B cell (primary cell): ENCODE data around the gene MED12L. TPM values are rescaled to one million over a fixed set of nuclear protein-coding genes. Genes with fewer than 3 reads are reported as not detected.
A peak's percentile ranks its signal among the peaks of the same experiment; 100 is the strongest.

Source experiments
- ATAC-seq: fragments of 200-7000 bp; cut with Tn5 transposase; one replicate; pipeline ENCODE4 v1.10.0; 2021; ENCODE audit warnings: low read depth, mild to moderate bottlenecking, moderate number of reproducible peaks, moderate library complexity
- CTCF ChIA-PET: fragments of 350-600 bp; sonication (Branson Sonifier 250); formaldehyde crosslinking; loops from one replicate; lab custom pipeline; 2021; ENCODE audit warnings: antibody characterized with exemption, inconsistent platforms; lab: Charles Lee
- POLR2A ChIA-PET: fragments of 350-600 bp; sonication (Branson Sonifier 250); formaldehyde crosslinking; loops from one replicate; lab custom pipeline; 2021; ENCODE audit warnings: antibody characterized with exemption; lab: Charles Lee
- DNase-seq: peaks from one replicate; pipeline ENCODE4 v3.0.0; 2013
- H2AFZ ChIP-seq: 2 replicates; pipeline ENCODE4 v1.6.1; 2012; ENCODE audit warnings: mild to moderate bottlenecking, low read depth, low read length; ENCODE audit not compliant: insufficient read depth, poor library complexity, severe bottlenecking
- H3K27ac ChIP-seq, 2 donors: 1 replicate in 1 of 2; 2 replicates in 1 of 2; pipeline ENCODE4 v1.5.1; 2012 to 2013; ENCODE audit warnings: low read length in 2 of 2, mild to moderate bottlenecking in 2 of 2, moderate library complexity in 1 of 2
- H3K27me3 ChIP-seq, 4 experiments: fragments of 200-600 bp in 1 of 4; sonication (generic) in 1 of 4; replicated peaks in 1 of 4; 1 replicate in 2 of 4; 2 replicates in 2 of 4; pipeline versions ENCODE4 v1.6.1 to v1.7.0; 2013 to 2016; ENCODE audit warnings: low read length in 3 of 4, mild to moderate bottlenecking in 2 of 4, mixed read lengths in 1 of 4, moderate library complexity in 1 of 4; ENCODE audit not compliant: insufficient read depth in 4 of 4, control insufficient read depth in 3 of 4; ENCODE audit errors: control extremely low read depth in 1 of 4
- H3K36me3 ChIP-seq, 2 experiments: replicated peaks in 1 of 2; 1 replicate in 1 of 2; 2 replicates in 1 of 2; pipeline versions ENCODE4 v1.6.1 to v1.7.1; 2013; ENCODE audit warnings: low read length in 1 of 2; ENCODE audit not compliant: insufficient read depth in 2 of 2, control insufficient read depth in 1 of 2; ENCODE audit errors: control extremely low read depth in 1 of 2, extremely low read depth in 1 of 2
- H3K4me1 ChIP-seq, 2 donors: fragments of 200-600 bp in 1 of 2; sonication (generic) in 1 of 2; 1 replicate in 1 of 2; 2 replicates in 1 of 2; pipeline versions ENCODE4 v1.5.1 to v1.6.1; 2013 to 2017; ENCODE audit warnings: low read length in 2 of 2; ENCODE audit not compliant: control insufficient read depth in 2 of 2, insufficient read depth in 2 of 2
- H3K4me2 ChIP-seq: replicated peaks from 2 replicates; pipeline ENCODE3; 2012; ENCODE audit warnings: mild to moderate bottlenecking, low read depth, low read length; ENCODE audit not compliant: poor library complexity, severe bottlenecking
- H3K4me3 ChIP-seq, 5 experiments: fragments of 200-600 bp in 1 of 5; sonication (generic) in 1 of 5; 1 replicate in 3 of 5; 2 replicates in 2 of 5; pipeline versions ENCODE4 v1.5.1 to v1.7.0; 2011 to 2016; ENCODE audit warnings: low read length in 4 of 5, mild to moderate bottlenecking in 4 of 5, low read depth in 2 of 5, control low read depth in 1 of 5, moderate library complexity in 1 of 5; ENCODE audit not compliant: insufficient read depth in 1 of 5; ENCODE audit errors: control extremely low read depth in 1 of 5, extremely low read depth in 1 of 5
- H3K79me2 ChIP-seq: fragments of 200-600 bp; sonication (generic); one replicate; pipeline ENCODE4 v1.6.0; 2016; ENCODE audit warnings: low read length; ENCODE audit not compliant: control insufficient read depth, insufficient read depth
- H3K9ac ChIP-seq: fragments of 200-600 bp; sonication (generic); 2 replicates; pipeline ENCODE4 v1.6.1; 2017; ENCODE audit warnings: mild to moderate bottlenecking, low read length, moderate library complexity
- H3K9me3 ChIP-seq, 3 donors: one replicate each; pipeline versions ENCODE4 v1.6.1 to v1.7.1; 2013; ENCODE audit warnings: low read length in 2 of 3; ENCODE audit not compliant: control insufficient read depth in 2 of 3, insufficient read depth in 1 of 3; ENCODE audit errors: control extremely low read depth in 1 of 3
- H4K20me1 ChIP-seq: 2 replicates; pipeline ENCODE4 v1.6.0; 2012; ENCODE audit warnings: mild to moderate bottlenecking, low read length; ENCODE audit not compliant: insufficient read depth, control insufficient read depth, poor library complexity, severe bottlenecking
- H3K27ac Mint-ChIP-seq: one replicate; pipeline ENCODE4 v1.8.0; 2021; ENCODE audit warnings: mixed read lengths
- H3K27me3 Mint-ChIP-seq: one replicate; pipeline ENCODE4 v1.8.0; 2021; ENCODE audit warnings: mixed read lengths
- H3K4me1 Mint-ChIP-seq: one replicate; pipeline ENCODE4 v1.8.0; 2021; ENCODE audit warnings: mixed read lengths
- H3K4me3 Mint-ChIP-seq: one replicate; pipeline ENCODE4 v1.8.0; 2021; ENCODE audit warnings: mixed read lengths
- H3K9me3 Mint-ChIP-seq: one replicate; pipeline ENCODE4 v1.8.0; 2022; ENCODE audit warnings: mixed read lengths; ENCODE audit not compliant: insufficient read depth
- CTCF ChIP-seq: fragments of 200-600 bp; IDR thresholded peaks from one replicate; pipeline ENCODE4 v1.8.0; 2022; ENCODE audit warnings: antibody characterized with exemption, mild to moderate bottlenecking
- EZH2 ChIP-seq: IDR thresholded peaks from 2 replicates; pipeline ENCODE4 v1.6.1; 2012; ENCODE audit warnings: borderline replicate concordance, low read depth, mild to moderate bottlenecking, moderate library complexity, low read length; ENCODE audit not compliant: insufficient read depth, poor library complexity, severe bottlenecking
- WGBS: methylation state at CpG from one replicate; pipeline ENCODE4 v1.1.5; 2013; ENCODE audit warnings: missing lambda C conversion rate; ENCODE audit not compliant: insufficient coverage; 5-methylcytosine and 5-hydroxymethylcytosine counted together
- intact Hi-C: fragments of 100-400 bp; cut with micrococcal nuclease; formaldehyde crosslinking; loops from one replicate; pipeline ENCODE4 v1.10.0; 2022
- polyA plus RNA-seq: library from polyadenylated mRNA; depleted of rRNA; stranded (reverse); fragments of >200 nt; gene quantifications from 2 replicates; pipeline ENCODE4 v1.2.3, GENCODE V29; 2012
- total RNA-seq, 2 donors: library from RNA; stranded (reverse); fragments of 120-200 nt in 1 of 2; gene quantifications; 1 replicate in 1 of 2; 2 replicates in 1 of 2; pipeline versions ENCODE4 v1.2.3 to v1.2.4, GENCODE V29; 2013 to 2022

Gene MED12L
- total and polyA plus RNA-seq, 2 donors (not counting 1 experiment from before 2014, with no cell fraction given), result 0.07 to 0.30 TPM

- POLR2A ChIA-PET, result no interaction called here
- no peaks in the 10 kb centered on the region for H3K27me3 ChIP-seq
- H3K9ac ChIP-seq, result no peak overlapping the region
- no peak for TF ChIP-seq EZH2
- no peak for TF ChIP-seq CTCF
- Mint-ChIP-seq H3K4me3 (no peak overlapping the region), H3K4me1 (peaks cover 37% of the 10 kb centered on the region), H3K27me3 (no peaks in the 10 kb centered on the region), H3K9me3 (no peaks in the 10 kb centered on the region), H3K27ac (peak overlapping the region; percentile 47)
- no peaks in the 10 kb centered on the region for H3K36me3 ChIP-seq
- DNase-seq (no peak), ATAC-seq (no peak)
- H3K27ac ChIP-seq, result no peak overlapping the region
- no peak overlapping the region for H2AFZ ChIP-seq
- CTCF ChIA-PET, result interaction anchor here (1.2 to 2.0 kb wide), 3 partner anchors 8 to 200 kb away, joined by 3 to 8 read pairs (median 8); no protein-coding TSS in a partner anchor
- no peak overlapping the region for H3K4me3 ChIP-seq
- H3K4me1 ChIP-seq, result peaks cover 5% of the 10 kb centered on the region in 2 donors
- intact Hi-C loops, result no loop called here
- no peaks in the 10 kb centered on the region for H4K20me1 ChIP-seq
- H3K9me3 ChIP-seq, result no peaks in the 10 kb centered on the region
- H3K4me2 ChIP-seq, result no peak overlapping the region
- H3K79me2 ChIP-seq, result no peaks in the 10 kb centered on the region
- 81% methylated on average over 4 of the region's 5 CpGs for WGBS
These were observed 345.5 kb downstream of the MED12L start for GRCh38 chr3:151430821-151431484.

GRCh38 chr3:151431940-151432339, 346.5 kb downstream of the MED12L start:
- Histone ChIP-seq H3K9ac (no peak overlapping the region), H3K9me3 (no peaks in the 10 kb centered on the region), H3K4me3 (no peak overlapping the region), H3K36me3 (no peaks in the 10 kb centered on the region), H3K4me1 (no peaks in the 10 kb centered on the region), H3K79me2 (no peaks in the 10 kb centered on the region), H3K4me2 (no peak overlapping the region), H3K27ac (no peak overlapping the region), H2AFZ (no peak overlapping the region), H4K20me1 (no peaks in the 10 kb centered on the region), H3K27me3 (no peaks in the 10 kb centered on the region)
- no peak for ATAC-seq
- intact Hi-C loops, result no loop called here
- POLR2A ChIA-PET, result no interaction called here
- peaks cover 31% of the 10 kb centered on the region for H3K4me1 Mint-ChIP-seq
- CTCF ChIA-PET, result interaction anchor here (0.6 to 2.0 kb wide), 4 partner anchors 7 to 1718 kb away, joined by 3 to 8 read pairs (median 6); no protein-coding TSS in a partner anchor
- WGBS, result 63% methylated on average over 3 of the region's 3 CpGs
- TF ChIP-seq CTCF (no peak), EZH2 (no peak)
- no peak overlapping the region for H3K27ac Mint-ChIP-seq
- DNase-seq, result no peak
- H3K27me3 Mint-ChIP-seq, result no peaks in the 10 kb centered on the region
- H3K9me3 Mint-ChIP-seq, result no peaks in the 10 kb centered on the region
- H3K4me3 Mint-ChIP-seq, result no peak overlapping the region
